ENCODE results near the gene DGKI.

GRCh38 chr7:137404660-137405317, 442.0 kb downstream of the DGKI start:
- TF ChIP-seq, protein P1, sequence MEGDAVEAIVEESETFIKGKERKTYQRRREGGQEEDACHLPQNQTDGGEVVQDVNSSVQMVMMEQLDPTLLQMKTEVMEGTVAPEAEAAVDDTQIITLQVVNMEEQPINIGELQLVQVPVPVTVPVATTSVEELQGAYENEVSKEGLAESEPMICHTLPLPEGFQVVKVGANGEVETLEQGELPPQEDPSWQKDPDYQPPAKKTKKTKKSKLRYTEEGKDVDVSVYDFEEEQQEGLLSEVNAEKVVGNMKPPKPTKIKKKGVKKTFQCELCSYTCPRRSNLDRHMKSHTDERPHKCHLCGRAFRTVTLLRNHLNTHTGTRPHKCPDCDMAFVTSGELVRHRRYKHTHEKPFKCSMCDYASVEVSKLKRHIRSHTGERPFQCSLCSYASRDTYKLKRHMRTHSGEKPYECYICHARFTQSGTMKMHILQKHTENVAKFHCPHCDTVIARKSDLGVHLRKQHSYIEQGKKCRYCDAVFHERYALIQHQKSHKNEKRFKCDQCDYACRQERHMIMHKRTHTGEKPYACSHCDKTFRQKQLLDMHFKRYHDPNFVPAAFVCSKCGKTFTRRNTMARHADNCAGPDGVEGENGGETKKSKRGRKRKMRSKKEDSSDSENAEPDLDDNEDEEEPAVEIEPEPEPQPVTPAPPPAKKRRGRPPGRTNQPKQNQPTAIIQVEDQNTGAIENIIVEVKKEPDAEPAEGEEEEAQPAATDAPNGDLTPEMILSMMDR (IDR thresholded peaks at IDR 0.05), result no peak
- no peak for TF ChIP-seq POLR2A (IDR thresholded peaks at IDR 0.05)

Measured in suprapubic skin (tissue), 3 donors.